GM19324 (cell line): ENCODE results near the gene ADGRD2.

ENCODE experiments used
- ATAC-seq: cut with Tn5 transposase; IDR thresholded peaks from one replicate; pipeline ENCODE4 v1.9.1; 2021; ENCODE audit warnings: mild to moderate bottlenecking, moderate library complexity; ENCODE audit not compliant: unreplicated experiment, low FRiP score

Gene ADGRD2

GRCh38 chr9:124495126-124496074, 45.1 kb downstream of the ADGRD2 start:
- no peak for ATAC-seq

GRCh38 chr9:124496075-124496449, 45.8 kb downstream of the ADGRD2 start:
- ATAC-seq: no peak

GRCh38 chr9:124496463-124496862, 46.2 kb downstream of the ADGRD2 start:
- ATAC-seq: no peak

GRCh38 chr9:124497441-124497840, 47.2 kb downstream of the ADGRD2 start:
- no peak for ATAC-seq

DNA sequence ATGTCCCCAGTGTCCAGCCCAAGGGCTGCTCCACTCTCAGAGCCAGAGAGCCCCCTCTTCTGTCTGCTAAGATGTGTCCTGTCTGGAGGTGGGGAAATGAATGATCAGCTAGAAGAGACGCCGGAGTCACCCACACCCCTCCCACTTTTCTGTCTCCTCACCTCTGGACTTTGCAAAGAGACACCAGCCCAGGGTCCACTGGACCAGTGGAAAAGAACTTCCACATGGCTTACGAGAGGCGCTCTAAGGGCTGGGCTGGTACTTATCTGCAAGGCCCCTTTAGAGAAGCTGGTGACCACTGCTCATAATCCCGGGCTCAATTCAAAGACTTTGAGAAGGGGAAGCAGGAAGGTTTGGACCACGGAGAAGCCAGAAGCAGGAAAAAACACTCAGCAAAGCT, 47.8 kb downstream of the ADGRD2 start:
- no peak for ATAC-seq

DNA sequence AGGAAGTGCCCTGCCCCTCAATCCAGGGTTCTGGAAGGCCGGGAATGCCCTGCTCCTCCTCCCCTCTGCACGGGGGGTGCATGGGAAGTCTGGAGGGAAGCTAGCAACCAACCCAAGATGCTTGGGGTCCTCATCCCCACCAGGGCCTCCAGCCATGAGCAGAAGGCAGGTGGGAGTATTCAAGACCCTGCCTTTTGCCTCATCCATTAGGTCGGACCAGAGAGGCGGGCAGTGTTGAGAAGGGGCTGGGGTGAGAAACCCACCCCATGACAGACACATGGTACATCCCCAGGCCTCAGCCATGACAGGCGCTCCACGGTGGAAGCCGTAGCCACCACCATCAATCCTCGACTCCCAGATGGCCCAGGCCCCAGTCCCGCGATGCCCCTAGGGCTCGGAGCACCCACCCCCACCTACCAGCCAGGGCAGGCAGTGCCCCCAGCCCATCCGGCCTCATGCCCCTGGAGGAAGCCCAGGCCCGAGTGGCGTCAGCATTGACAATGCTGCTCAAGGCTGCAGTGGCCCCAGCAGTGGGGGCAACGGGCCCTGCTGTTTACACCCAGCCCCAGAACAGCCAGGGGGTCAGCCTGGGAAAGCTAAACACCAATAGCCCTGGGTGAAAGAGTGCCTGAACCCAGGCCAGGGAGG, 48.4 kb downstream of the ADGRD2 start:
- no peak for ATAC-seq

DNA sequence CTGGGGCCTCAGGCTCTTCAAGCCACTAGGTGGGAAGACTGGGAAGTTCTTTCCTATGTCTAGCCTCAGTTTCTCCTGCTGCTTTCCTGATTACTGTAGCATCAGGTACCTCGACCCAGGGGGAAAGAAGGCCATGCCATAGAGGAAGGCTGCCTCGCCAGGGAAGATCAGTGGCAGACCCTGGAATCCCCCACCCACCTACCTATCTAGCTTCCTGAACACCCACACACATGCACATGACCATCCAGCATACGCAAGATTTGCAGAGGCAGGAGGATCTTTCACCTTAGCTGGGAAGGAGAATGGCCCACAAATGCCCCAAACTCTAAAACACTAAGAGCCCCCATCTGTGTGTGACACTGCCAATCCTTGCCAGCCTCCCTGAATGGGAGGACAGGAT, 49.0 kb downstream of the ADGRD2 start:
- no peak for ATAC-seq

DNA sequence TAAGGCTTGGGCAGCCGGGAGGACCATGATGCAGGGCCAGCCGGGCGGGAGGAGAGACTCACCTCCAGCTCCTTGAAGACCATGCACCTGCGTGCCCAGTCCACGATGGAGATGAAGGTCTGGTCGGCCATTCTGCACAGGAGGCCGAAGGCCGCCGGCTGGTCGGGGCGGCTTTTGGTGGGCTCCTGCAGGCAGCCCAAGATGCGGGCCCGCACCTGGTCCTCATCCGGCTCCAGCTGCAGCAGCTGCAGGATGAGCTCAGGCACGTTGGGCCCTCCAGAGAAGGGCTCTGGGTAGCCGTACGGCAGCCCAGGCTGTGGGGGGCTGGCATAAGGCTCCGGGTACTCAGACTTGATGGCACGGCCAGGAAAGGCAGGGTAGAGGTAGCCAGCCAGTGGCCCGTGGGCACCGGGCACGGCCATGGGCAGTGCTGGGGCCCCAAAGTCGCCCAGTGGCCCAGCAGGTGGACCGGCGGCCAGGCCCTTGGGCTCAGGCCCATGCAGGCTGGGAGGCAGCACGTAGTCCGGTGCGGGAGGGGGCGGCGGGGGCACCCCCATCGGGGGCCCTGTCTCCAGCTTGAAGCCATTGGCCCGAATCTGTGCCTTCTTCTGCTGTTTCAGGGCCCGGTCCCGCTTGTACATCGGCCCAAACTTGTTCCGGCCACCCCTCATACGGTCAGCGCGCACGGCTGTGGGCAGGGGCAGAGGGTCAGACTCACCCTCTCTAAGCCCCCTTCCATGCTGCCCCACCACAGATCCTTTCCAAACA, 50.0 kb downstream of the ADGRD2 start:
- ATAC-seq: no peak

DNA sequence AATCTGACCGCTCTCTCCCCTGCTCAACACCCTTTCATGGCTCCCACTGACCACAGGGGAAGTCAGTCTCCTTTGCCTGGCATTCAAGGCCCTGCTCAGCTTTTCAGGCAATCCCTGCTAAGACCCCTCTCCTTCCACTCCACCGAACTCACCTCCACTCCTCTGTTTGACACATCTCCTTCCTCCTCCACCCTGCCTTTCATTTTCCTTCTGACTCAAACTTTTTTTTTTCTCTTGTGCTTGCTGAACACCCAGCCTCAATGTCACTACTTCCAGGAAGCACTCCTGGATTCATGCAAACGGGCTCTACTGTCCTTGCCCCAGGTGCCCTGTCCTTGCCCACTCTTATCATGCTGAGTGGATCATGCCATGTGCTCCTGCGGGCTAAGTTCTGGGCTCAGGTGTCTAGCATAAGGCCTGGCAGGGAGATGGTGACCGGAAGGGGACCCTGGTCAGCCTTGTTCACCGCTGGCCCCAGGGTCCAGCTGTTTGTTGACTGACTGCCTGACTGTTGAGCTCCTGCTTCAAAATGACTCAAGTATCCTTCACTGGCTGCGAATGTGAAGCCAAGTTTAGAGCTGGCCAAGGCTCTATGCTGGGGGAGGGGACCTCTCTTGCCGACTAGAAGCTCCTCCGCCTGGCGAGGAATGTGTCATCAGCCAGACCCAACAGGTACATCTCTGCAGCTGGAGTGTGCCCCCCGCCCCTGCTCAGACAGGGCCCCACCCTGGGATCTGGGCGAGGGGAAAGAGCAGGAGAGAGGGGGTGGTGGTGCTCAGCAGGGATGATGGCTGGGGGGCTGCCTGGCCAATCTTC, 50.8 kb downstream of the ADGRD2 start:
- no peak for ATAC-seq

- ATAC-seq: no peak
Observed at GRCh38 chr9:124501771-124502320, 51.6 kb downstream of the ADGRD2 start.

DNA sequence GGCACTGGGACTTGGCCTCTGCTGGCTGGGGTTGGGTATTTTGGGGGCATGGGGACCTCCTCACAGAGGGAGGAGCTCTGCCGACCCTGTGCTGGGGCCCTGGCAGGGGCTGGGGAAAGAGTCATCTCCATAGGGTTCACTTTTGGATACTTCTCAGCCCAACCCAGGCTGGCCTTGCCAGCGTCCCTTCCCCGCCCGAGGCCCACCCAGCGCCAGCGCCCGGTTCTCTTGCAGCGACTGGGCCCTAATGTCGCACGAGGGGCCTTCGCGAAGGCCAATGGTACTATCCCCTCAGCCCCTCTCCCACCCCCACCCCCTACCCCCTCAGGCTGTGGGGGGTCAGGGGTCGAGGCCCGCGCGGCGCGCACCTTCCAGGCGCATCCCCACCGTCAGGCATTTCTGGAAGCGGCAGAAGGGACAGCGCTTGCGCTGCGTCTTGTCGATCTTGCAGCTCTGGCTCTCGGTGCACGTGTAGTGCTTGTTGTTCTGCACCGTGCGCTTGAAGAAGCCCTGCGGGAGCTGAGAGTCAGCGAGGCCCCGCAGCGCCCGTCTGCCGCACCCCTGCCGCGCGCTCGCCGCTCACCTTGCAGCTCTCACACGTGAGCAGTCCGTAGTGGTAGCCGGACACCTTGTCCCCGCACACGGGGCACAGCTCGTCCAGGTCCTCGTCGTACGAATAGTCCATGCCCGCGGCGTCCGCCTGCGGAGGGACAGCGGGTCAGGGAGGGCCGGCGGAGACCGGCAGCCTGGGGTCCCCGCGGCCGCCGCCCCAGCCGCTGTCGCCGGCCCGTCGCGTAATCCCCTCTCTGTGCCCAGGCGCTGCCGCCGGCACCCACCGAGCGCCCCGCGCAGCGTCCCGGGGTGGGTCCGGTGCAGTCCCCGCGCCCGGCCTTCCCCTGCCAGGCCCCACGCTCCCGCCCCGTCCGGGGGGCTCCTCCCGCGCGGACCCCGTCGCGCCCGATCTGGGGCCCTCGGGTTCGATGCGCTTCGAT, 52.8 kb downstream of the ADGRD2 start:
- ATAC-seq: no peak

GRCh38 chr9:124503713-124504529, 53.7 kb downstream of the ADGRD2 start:
- no peak for ATAC-seq

DNA sequence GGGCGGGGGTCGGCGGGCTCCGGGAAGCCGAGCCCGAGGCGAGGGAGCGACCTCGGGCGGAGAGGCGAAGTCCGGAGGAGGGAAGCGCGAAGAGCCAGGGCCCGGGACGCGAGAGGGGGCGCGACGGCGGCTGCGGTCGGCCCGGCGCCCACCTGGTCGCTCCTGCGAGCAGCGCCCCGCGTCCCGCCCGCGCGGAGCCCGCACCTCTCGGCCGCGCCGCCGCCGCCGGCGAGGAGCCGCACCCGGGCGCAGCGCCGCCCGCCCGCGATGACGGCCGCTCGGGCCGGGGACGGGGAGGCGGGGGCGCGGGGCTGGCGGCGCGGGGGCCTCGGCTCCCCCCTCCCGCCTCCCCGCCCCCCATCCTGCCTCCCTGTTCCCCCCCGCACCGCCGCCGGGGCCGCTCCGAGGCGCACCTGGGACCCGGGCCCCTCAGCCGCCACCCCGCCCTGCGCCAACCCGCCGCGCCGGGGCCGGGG, 54.3 kb downstream of the ADGRD2 start:
- no peak for ATAC-seq

DNA sequence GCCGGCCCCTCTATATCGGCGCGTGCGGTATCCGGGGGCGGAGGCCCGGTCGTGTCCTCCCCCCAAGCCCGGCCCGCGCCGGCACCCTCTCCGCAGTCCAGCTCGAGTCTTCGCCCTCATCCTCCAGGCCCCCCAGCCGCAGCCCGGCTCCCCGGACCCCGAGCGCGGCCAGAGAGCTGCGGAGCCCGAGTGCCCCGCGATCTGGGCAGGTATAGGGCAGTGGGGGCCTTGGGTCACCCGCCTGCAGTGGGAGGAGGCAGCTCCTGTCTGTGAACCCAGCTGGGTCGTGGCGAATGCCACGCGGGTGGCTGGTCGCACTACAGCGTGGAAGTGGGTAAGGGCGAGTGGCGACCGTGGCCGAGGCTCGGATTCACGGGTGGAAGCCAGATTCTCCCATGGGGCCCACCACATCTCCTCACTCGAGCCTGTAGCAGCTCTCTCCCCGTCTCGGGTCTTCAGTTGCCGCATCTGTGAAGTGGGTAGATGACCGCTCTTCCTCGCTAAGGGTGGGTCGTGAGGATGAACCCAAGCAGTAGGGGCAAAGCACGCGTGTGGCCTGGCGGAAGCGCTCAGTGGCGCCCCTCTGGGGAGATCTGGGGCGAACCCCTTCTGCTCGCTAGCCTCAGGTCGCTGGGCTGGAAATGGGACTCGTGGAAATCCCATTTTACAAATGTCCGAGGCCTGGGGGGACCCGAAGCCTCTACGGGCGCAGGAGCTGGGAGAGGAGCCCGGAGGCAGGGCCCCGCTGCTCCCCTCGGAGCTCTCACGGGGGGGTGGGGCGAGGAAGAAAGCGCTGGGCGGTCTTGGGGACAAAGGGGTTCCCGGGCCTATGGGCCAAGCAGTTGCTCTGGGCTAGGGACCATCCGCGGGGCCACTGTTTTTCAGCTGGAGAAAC, 55.0 kb downstream of the ADGRD2 start:
- ATAC-seq: no peak

DNA sequence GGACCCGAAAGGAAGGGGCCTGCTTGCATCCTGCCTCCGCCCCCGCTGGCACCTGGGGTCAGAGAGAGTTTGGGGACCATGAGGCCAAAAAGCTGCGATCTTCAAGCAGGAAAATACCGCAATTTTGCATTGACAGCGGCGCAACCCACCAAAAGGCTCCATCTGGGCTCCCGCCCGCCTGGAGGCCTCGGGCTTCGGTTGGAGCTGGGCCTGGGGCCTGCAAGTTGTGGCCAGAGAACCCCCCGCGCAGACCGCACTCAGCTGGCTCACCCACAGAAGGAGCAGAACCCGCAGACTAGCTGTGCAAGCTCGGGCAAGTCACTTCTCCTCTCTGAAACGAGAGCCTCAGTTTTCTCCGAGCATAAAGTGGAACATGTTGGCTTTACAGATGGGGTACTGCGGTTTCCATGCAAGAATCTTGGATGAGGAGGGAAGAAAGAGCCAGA, 55.7 kb downstream of the ADGRD2 start:
- no peak for ATAC-seq

GRCh38 chr9:124506433-124506832, 56.2 kb downstream of the ADGRD2 start:
- no peak for ATAC-seq
